ENCODE measurements around the gene MYOC.
"Not testable (repeated sequence)": the region's sequence is repeated elsewhere in the genome, so short reads cannot be mapped to it uniquely, and the experiment has no call there.

Gene MYOC

GRCh38 chr1:171653796-171654195, 1.3 kb upstream of the MYOC start:
- no peak for DNase-seq (ENCODE audit: low read depth, low spot score)

- no peak for DNase-seq (ENCODE audit: low read depth, low spot score)
Measured at GRCh38 chr1:171646249-171646560, 6.3 kb downstream of the MYOC start.

GRCh38 chr1:171645553-171646248, 6.8 kb downstream of the MYOC start:
- DNase-seq (ENCODE audit: low read depth, low spot score), result no peak

- peak; percentile 86 for DNase-seq (ENCODE audit: low read depth, low spot score)
Measured at GRCh38 chr1:171644805-171645483, 7.5 kb downstream of the MYOC start.

- DNase-seq (ENCODE audit: low read depth, low spot score), result no peak
Measured at GRCh38 chr1:171643156-171643555, 9.3 kb downstream of the MYOC start.

GRCh38 chr1:171642197-171642596, 10.3 kb downstream of the MYOC start:
- no peak for DNase-seq (ENCODE audit: low read depth, low spot score)

- no peak for DNase-seq (ENCODE audit: low read depth, low spot score)
Measured at GRCh38 chr1:171641076-171641864, 11.2 kb downstream of the MYOC start.

GRCh38 chr1:171640225-171640624, 12.3 kb downstream of the MYOC start:
- DNase-seq (ENCODE audit: low read depth, low spot score), result no peak

GRCh38 chr1:171637928-171638576, 14.4 kb downstream of the MYOC start:
- no peak for DNase-seq (ENCODE audit: low read depth, low spot score)

- no peak for DNase-seq (ENCODE audit: low read depth, low spot score)
Measured at GRCh38 chr1:171636141-171636540, 16.3 kb downstream of the MYOC start.

GRCh38 chr1:171635661-171636060, 16.8 kb downstream of the MYOC start:
- DNase-seq (ENCODE audit: low read depth, low spot score), result no peak

- no peak for DNase-seq (ENCODE audit: low read depth, low spot score)
Measured at GRCh38 chr1:171628225-171628624, 24.3 kb downstream of the MYOC start.

GRCh38 chr1:171627020-171627419, 25.5 kb downstream of the MYOC start:
- DNase-seq (ENCODE audit: low read depth, low spot score), result no peak

GRCh38 chr1:171625225-171625624, 27.3 kb downstream of the MYOC start:
- no peak for DNase-seq (ENCODE audit: low read depth, low spot score)

- no peak for DNase-seq (ENCODE audit: low read depth, low spot score)
Measured at GRCh38 chr1:171623651-171624331, 28.7 kb downstream of the MYOC start.

GRCh38 chr1:171622152-171622462, 30.4 kb downstream of the MYOC start, which contains the start of gene MYOCOS:
Gene MYOCOS, plus strand, starts transcription at chr1:171622243. Its CDS starts 1,641 bp downstream, at chr1:171623884.
- no peak for DNase-seq (ENCODE audit: low read depth, low spot score)

GRCh38 chr1:171616586-171616985, 35.9 kb downstream of the MYOC start:
- no peak for DNase-seq (ENCODE audit: low read depth, low spot score)

GRCh38 chr1:171615122-171615906, 37.2 kb downstream of the MYOC start:
- not testable (repeated sequence) for DNase-seq (ENCODE audit: low read depth, low spot score)

GRCh38 chr1:171613282-171613681, 39.2 kb downstream of the MYOC start:
- DNase-seq (ENCODE audit: low read depth, low spot score), result no peak

- DNase-seq (ENCODE audit: low read depth, low spot score), result no peak
Measured at GRCh38 chr1:171611306-171611705, 41.2 kb downstream of the MYOC start.

GRCh38 chr1:171610385-171610784, 42.1 kb downstream of the MYOC start:
- no peak for DNase-seq (ENCODE audit: low read depth, low spot score)

Data from iPS DF 19.7 (cell line).